ENCODE data around the gene UNC5CL.
A peak's percentile ranks its signal among the peaks of the same experiment; 100 is the strongest.

UNC5CL gene

DNA sequence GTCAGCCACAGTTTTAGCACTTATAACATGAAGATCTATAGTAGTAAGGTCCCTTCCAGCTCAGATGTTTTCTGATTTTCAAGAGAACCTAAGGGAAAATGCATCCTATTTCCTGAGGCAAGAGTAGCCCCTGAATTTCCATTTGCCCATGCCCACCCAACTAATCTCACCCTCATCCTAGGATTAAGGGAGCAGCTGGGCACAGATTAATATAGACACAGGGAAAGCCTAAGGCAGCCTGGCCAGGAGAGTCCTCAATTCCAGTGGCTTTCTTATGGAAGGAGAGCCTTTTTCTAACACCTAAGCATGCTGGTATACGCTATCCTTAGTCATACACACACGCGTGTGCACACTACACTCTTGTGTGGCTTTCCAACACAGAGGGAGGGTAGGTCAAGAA, 15.5 kb upstream of the UNC5CL start:
- no peak overlapping the region for H3K27ac ChIP-seq (replicated peaks)
- TF ChIP-seq GABPA (IDR thresholded peaks at IDR 0.05; ENCODE audit: low read depth) (no peak), SPI1 (IDR thresholded peaks at IDR 0.05; ENCODE audit: borderline replicate concordance, low read depth) (no peak), POLR2AphosphoS5 (IDR thresholded peaks at IDR 0.05; ENCODE audit: low read depth) (no peak)
- TF ChIP-seq, protein P1, sequence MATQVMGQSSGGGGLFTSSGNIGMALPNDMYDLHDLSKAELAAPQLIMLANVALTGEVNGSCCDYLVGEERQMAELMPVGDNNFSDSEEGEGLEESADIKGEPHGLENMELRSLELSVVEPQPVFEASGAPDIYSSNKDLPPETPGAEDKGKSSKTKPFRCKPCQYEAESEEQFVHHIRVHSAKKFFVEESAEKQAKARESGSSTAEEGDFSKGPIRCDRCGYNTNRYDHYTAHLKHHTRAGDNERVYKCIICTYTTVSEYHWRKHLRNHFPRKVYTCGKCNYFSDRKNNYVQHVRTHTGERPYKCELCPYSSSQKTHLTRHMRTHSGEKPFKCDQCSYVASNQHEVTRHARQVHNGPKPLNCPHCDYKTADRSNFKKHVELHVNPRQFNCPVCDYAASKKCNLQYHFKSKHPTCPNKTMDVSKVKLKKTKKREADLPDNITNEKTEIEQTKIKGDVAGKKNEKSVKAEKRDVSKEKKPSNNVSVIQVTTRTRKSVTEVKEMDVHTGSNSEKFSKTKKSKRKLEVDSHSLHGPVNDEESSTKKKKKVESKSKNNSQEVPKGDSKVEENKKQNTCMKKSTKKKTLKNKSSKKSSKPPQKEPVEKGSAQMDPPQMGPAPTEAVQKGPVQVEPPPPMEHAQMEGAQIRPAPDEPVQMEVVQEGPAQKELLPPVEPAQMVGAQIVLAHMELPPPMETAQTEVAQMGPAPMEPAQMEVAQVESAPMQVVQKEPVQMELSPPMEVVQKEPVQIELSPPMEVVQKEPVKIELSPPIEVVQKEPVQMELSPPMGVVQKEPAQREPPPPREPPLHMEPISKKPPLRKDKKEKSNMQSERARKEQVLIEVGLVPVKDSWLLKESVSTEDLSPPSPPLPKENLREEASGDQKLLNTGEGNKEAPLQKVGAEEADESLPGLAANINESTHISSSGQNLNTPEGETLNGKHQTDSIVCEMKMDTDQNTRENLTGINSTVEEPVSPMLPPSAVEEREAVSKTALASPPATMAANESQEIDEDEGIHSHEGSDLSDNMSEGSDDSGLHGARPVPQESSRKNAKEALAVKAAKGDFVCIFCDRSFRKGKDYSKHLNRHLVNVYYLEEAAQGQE (IDR thresholded peaks at IDR 0.05; ENCODE audit: insufficient replicate concordance, low read depth): no peak
- TF ChIP-seq, protein P2, sequence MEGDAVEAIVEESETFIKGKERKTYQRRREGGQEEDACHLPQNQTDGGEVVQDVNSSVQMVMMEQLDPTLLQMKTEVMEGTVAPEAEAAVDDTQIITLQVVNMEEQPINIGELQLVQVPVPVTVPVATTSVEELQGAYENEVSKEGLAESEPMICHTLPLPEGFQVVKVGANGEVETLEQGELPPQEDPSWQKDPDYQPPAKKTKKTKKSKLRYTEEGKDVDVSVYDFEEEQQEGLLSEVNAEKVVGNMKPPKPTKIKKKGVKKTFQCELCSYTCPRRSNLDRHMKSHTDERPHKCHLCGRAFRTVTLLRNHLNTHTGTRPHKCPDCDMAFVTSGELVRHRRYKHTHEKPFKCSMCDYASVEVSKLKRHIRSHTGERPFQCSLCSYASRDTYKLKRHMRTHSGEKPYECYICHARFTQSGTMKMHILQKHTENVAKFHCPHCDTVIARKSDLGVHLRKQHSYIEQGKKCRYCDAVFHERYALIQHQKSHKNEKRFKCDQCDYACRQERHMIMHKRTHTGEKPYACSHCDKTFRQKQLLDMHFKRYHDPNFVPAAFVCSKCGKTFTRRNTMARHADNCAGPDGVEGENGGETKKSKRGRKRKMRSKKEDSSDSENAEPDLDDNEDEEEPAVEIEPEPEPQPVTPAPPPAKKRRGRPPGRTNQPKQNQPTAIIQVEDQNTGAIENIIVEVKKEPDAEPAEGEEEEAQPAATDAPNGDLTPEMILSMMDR (IDR thresholded peaks at IDR 0.05; ENCODE audit: insufficient read depth, low read length): no peak
- no peaks in the 10 kb centered on the region for H3K27me3 ChIP-seq (ENCODE audit: insufficient read depth, poor library complexity, severe bottlenecking)
- no peak for DNase-seq (ENCODE audit: low read depth in 1 of 2, low spot score in 1 of 2)
- H3K4me3 ChIP-seq (replicated peaks; ENCODE audit: insufficient read depth, low read length): no peak overlapping the region

DNA sequence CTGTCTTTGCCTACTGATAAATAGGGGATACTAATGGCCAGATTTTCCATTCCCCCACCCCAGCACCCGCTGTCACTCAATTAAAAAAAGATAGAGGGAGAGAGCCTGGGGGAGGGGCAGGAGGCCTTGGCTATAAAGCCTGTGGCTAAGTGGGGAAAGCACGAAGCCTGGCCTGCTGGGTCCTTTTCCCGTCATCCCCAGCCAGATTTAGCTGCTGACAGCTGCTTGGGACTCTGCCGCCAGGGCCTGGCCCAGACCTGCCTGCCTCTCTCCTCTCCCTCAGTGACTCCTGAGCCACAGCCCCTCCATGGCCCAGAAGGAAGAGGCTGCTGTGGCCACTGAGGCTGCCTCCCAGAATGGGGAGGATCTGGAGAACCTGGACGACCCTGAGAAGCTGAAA, 14.0 kb upstream of the UNC5CL start, which contains the start of gene APOBEC2:
TSS of gene APOBEC2 (plus strand) at position 162 of the 400 bp plus-strand sequence. CDS start at position 308, 146 bp downstream.
- TF ChIP-seq SPI1 (IDR thresholded peaks at IDR 0.05; ENCODE audit: borderline replicate concordance, low read depth) (no peak), GABPA (IDR thresholded peaks at IDR 0.05; ENCODE audit: low read depth) (no peak), POLR2AphosphoS5 (IDR thresholded peaks at IDR 0.05; ENCODE audit: low read depth) (no peak)
- TF ChIP-seq, protein P1 (IDR thresholded peaks at IDR 0.05; ENCODE audit: insufficient replicate concordance, low read depth): no peak
- H3K27me3 ChIP-seq (ENCODE audit: insufficient read depth, poor library complexity, severe bottlenecking): no peaks in the 10 kb centered on the region
- no peak within 1 kb of the TSS for H3K4me3 ChIP-seq (replicated peaks; ENCODE audit: insufficient read depth, low read length)
- no peak for DNase-seq (ENCODE audit: low read depth in 1 of 2, low spot score in 1 of 2)
- H3K27ac ChIP-seq (replicated peaks): peak within 1 kb of the TSS; percentile 20; the same call in 1 of the 2 replicates

DNA sequence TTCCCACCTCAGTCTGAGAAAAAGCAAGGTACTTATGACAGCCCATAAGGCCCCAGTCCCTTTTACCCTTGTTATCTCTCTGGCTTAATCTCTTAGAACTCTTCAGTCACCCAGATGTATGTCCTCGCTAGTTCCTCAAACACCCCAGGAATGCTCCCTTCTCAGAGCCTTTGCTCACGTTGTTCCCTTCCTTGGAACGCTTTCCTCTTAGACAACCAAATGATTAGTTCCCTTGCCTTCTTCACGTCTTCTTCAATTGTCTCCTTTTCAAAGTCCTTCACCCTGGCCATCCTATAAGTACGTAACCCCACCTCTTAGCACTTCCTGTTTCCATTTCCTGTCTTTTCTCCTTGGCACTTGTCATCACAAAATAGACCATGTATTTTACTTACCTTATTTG, 12.9 kb upstream of the UNC5CL start:
- DNase-seq (ENCODE audit: low read depth in 1 of 2, low spot score in 1 of 2): peak in 1 of 2 experiments; percentile 48

DNA sequence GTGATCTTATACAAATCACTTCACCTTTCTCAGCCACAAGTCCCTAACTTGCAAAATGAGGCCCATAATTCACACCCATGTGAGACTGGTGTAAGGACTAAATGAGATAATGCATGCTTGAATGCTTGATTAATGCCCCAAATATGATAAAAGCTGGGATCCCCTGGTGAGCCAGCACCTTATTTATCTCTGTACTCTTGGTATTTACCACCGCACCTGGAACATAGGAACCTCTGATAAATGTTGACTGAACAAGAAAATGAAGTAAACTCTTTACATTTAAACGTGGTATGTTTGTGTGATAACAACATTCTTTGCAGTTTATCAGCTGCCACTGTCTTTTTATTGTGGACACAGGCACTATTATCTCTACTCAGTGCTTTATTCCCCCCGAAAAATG, 11.5 kb upstream of the UNC5CL start:
- H3K27ac ChIP-seq (replicated peaks): no peak overlapping the region
- TF ChIP-seq POLR2AphosphoS5 (IDR thresholded peaks at IDR 0.05; ENCODE audit: low read depth) (no peak), SPI1 (IDR thresholded peaks at IDR 0.05; ENCODE audit: borderline replicate concordance, low read depth) (no peak), GABPA (IDR thresholded peaks at IDR 0.05; ENCODE audit: low read depth) (no peak)
- TF ChIP-seq, protein P1 (IDR thresholded peaks at IDR 0.05; ENCODE audit: insufficient replicate concordance, low read depth): no peak
- TF ChIP-seq, protein P2 (IDR thresholded peaks at IDR 0.05; ENCODE audit: insufficient read depth, low read length): no peak
- no peak for DNase-seq (ENCODE audit: low read depth in 1 of 2, low spot score in 1 of 2)

More for the DNA sequence above, 12.9 kb upstream of the UNC5CL start:
- Histone ChIP-seq H3K27me3 (ENCODE audit: insufficient read depth, poor library complexity, severe bottlenecking) (no peaks in the 10 kb centered on the region), H3K27ac (replicated peaks) (peak overlapping the region; percentile 20), H3K4me3 (replicated peaks; ENCODE audit: insufficient read depth, low read length) (no peak overlapping the region)
- TF ChIP-seq POLR2AphosphoS5 (IDR thresholded peaks at IDR 0.05; ENCODE audit: low read depth) (no peak), SPI1 (IDR thresholded peaks at IDR 0.05; ENCODE audit: borderline replicate concordance, low read depth) (peak; percentile 100)

More for the DNA sequence above, 11.5 kb upstream of the UNC5CL start:
- no peak overlapping the region for H3K4me3 ChIP-seq (replicated peaks; ENCODE audit: insufficient read depth, low read length)
- H3K27me3 ChIP-seq (ENCODE audit: insufficient read depth, poor library complexity, severe bottlenecking): no peaks in the 10 kb centered on the region
